Neural cell (in vitro differentiated cells): ENCODE data around the gene S1PR3. TPM values are rescaled to one million over a fixed set of nuclear protein-coding genes. Genes with fewer than 3 reads are reported as not detected.

Experiments
- polyA plus RNA-seq: library from polyadenylated mRNA; depleted of rRNA; stranded (reverse); fragments of >200 nt; gene quantifications from 2 replicates; pipeline ENCODE4 v1.2.3, GENCODE V29; 2014

The S1PR3 gene
- polyA plus RNA-seq, 1 donor from 2014 or later = 0.12 TPM

Other genes starting within 250 kb of the S1PR3 start
- gene SHC3, start 187.3 kb downstream of the S1PR3 start, polyA plus RNA-seq = 20.1 and 22.9 TPM in 2 replicates